HL-60 (cell line): Measurements from ENCODE around the gene TMEM140.
A peak's percentile ranks its signal among the peaks of the same experiment; 100 is the strongest.
"Not testable (repeated sequence)": the region's sequence is repeated elsewhere in the genome, so short reads cannot be mapped to it uniquely, and the experiment has no call there.

ENCODE experiments used
- DNase-seq, 2 experiments: peaks; one replicate each; pipeline ENCODE4 v3.0.0-alpha.2; 2010 to 2020; ENCODE audit warnings: low read depth in 1 of 2, low spot score in 1 of 2
- H3K27ac ChIP-seq: fragments of 250-450 bp; sonication (Bioruptor Pico); replicated peaks from 2 replicates; pipeline ENCODE4 v1.5.1; 2020; ENCODE audit warnings: mild to moderate bottlenecking, moderate library complexity
- H3K27me3 ChIP-seq: fragments of 250-450 bp; sonication (Bioruptor Pico); 2 replicates; pipeline ENCODE4 v1.5.1; 2021; ENCODE audit warnings: mild to moderate bottlenecking, moderate library complexity; ENCODE audit not compliant: insufficient read depth, poor library complexity, severe bottlenecking
- H3K4me3 ChIP-seq: replicated peaks from 2 replicates; pipeline ENCODE4 v1.5.1; 2011; ENCODE audit warnings: mild to moderate bottlenecking, control low read depth, low read length; ENCODE audit not compliant: insufficient read depth
- CTCF ChIP-seq: IDR thresholded peaks from one replicate; pipeline ENCODE4 v1.5.1; 2011; ENCODE audit warnings: low read length, control low read depth, inconsistent platforms; ENCODE audit not compliant: insufficient read depth
- GABPA ChIP-seq: IDR thresholded peaks from 2 replicates; pipeline ENCODE4 v1.6.1; 2012; ENCODE audit warnings: low read depth
- POLR2AphosphoS5 ChIP-seq: IDR thresholded peaks from 2 replicates; pipeline ENCODE4 v1.6.1; 2012; ENCODE audit warnings: low read depth
- REST ChIP-seq: IDR thresholded peaks from 2 replicates; pipeline ENCODE4 v1.6.1; 2012; ENCODE audit warnings: low read depth; ENCODE audit not compliant: insufficient replicate concordance
- SPI1 ChIP-seq: IDR thresholded peaks from 2 replicates; pipeline ENCODE4 v1.6.1; 2012; ENCODE audit warnings: low read depth, mild to moderate bottlenecking, borderline replicate concordance

TMEM140 gene

GRCh38 chr7:135210888-135211178 lies 63.0 kb downstream of the TMEM140 start:
- Histone ChIP-seq H3K27ac (peak overlapping the region; percentile 62), H3K27me3 (no peaks in the 10 kb centered on the region), H3K4me3 (peak overlapping the region; percentile 63)
- TF ChIP-seq SPI1 = no peak
- TF ChIP-seq GABPA = no peak
- no peak for TF ChIP-seq CTCF
- TF ChIP-seq REST = no peak
- no peak for TF ChIP-seq POLR2AphosphoS5
- DNase-seq = no peak

- Histone ChIP-seq H3K4me3 (peak within 1 kb of the TSS; percentile 63), H3K27ac (peak within 1 kb of the TSS; percentile 62), H3K27me3 (no peaks in the 10 kb centered on the region)
- TF ChIP-seq GABPA (no peak), CTCF (no peak), POLR2AphosphoS5 (peak; percentile 89), SPI1 (no peak), REST (peak; percentile 65)
- peak; percentile 74 to 91 for DNase-seq
Measured at GRCh38 chr7:135211179-135211945, 63.5 kb downstream of the TMEM140 start, which contains the start of gene WDR91. Gene WDR91, minus strand, starts transcription at chr7:135211526. Its CDS starts 24 bp downstream, at chr7:135211502.

- not testable (repeated sequence) for DNase-seq, H3K27me3 ChIP-seq
- Histone ChIP-seq H3K4me3 (peak overlapping the region; percentile 63), H3K27ac (peak overlapping the region; percentile 30; the same call in 1 of the 2 replicates)
Measured at GRCh38 chr7:135211946-135212685, 64.2 kb downstream of the TMEM140 start.

- Histone ChIP-seq H3K27ac (no peak overlapping the region), H3K4me3 (no peak overlapping the region), H3K27me3 (no peaks in the 10 kb centered on the region)
- TF ChIP-seq CTCF = no peak
- TF ChIP-seq SPI1 = no peak
- TF ChIP-seq REST = no peak
- TF ChIP-seq POLR2AphosphoS5 = no peak
- TF ChIP-seq GABPA = no peak
- no peak for DNase-seq
Measured at GRCh38 chr7:135213831-135214230, 66.0 kb downstream of the TMEM140 start.
